ENCODE results near the gene SPEM1.

SPEM1 gene

GRCh38 chr17:7429722-7430121 is 9.6 kb downstream of the SPEM1 start:
- Histone ChIP-seq H3K4me2 (ENCODE audit: low read length) (no peak overlapping the region), H3K4me1 (ENCODE audit: low read length) (no peaks in the 10 kb centered on the region)
- TF ChIP-seq EZH2phosphoT487 (IDR thresholded peaks at IDR 0.05; ENCODE audit: low read depth) (no peak), CTCF (IDR thresholded peaks at IDR 0.05; ENCODE audit: low read depth, low read length) (no peak)

DNA sequence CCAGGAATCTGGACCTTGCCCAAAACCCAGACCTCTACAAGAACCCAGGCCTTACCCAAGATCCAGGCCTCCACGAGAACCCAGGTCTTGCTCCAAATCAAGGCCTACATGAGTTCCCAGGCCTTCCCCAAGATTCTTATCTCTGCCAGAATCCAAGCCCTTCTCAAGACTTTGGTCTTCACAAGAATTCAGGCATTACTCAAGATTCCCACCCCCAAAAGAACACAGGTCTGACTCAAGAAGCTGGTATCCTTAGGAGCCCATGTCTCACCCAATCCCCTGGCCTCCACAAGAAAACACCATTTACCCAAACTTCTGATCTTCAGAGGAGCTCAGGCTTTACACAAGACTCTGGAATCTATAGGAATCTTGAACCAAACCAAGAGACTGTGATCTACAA is 11.1 kb downstream of the SPEM1 start:
- TF ChIP-seq EZH2phosphoT487 (IDR thresholded peaks at IDR 0.05; ENCODE audit: low read depth) (no peak), CTCF (IDR thresholded peaks at IDR 0.05; ENCODE audit: low read depth, low read length) (no peak)
- Histone ChIP-seq H3K9me3 (ENCODE audit: insufficient read depth, low read length) (no peaks in the 10 kb centered on the region), H3K4me3 (ENCODE audit: low read length) (no peak overlapping the region), H3K4me1 (ENCODE audit: low read length) (peaks cover 3% of the 10 kb centered on the region), H3K4me2 (ENCODE audit: low read length) (no peak overlapping the region), H3K27me3 (ENCODE audit: low read depth, low read length) (no peaks in the 10 kb centered on the region), H3K9ac (ENCODE audit: low read length) (no peak overlapping the region), H2AFZ (ENCODE audit: low read depth, low read length) (no peak overlapping the region), H4K20me1 (ENCODE audit: insufficient read depth, low read length) (no peaks in the 10 kb centered on the region), H3K79me2 (ENCODE audit: low read length) (no peaks in the 10 kb centered on the region), H3K27ac (ENCODE audit: low read length) (no peak overlapping the region), H3K36me3 (replicated peaks; ENCODE audit: low read depth, low read length) (no peaks in the 10 kb centered on the region)

More at GRCh38 chr17:7429722-7430121, 9.6 kb downstream of the SPEM1 start:
- no peak overlapping the region for H3K9ac ChIP-seq (ENCODE audit: low read length)
- no peaks in the 10 kb centered on the region for H3K79me2 ChIP-seq (ENCODE audit: low read length)
- no peaks in the 10 kb centered on the region for H4K20me1 ChIP-seq (ENCODE audit: insufficient read depth, low read length)
- H2AFZ ChIP-seq (ENCODE audit: low read depth, low read length), result no peak overlapping the region
- H3K27ac ChIP-seq (ENCODE audit: low read length), result no peak overlapping the region
- no peak overlapping the region for H3K4me3 ChIP-seq (ENCODE audit: low read length)
- H3K36me3 ChIP-seq (replicated peaks; ENCODE audit: low read depth, low read length), result no peaks in the 10 kb centered on the region
- H3K27me3 ChIP-seq (ENCODE audit: low read depth, low read length), result no peaks in the 10 kb centered on the region
- no peaks in the 10 kb centered on the region for H3K9me3 ChIP-seq (ENCODE audit: insufficient read depth, low read length)

DNA sequence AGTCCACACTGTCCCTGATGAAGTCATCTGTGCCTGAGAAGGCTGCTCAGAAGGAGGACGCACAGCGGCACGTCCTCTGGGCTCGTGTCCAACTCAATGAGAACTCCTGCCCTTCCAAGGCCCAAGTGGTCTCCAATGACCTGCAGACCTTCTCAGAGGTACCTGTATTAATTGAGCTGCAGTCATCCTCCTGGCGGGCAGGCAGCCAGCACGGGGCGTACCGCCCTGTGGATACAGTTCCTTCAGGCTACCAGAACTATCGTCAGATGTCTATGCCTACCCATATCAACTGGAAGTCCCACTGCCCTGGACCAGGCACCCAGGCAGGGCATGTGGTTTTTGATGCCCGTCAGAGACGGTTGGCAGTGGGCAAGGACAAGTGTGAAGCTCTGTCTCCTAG is 12.2 kb downstream of the SPEM1 start:
- Histone ChIP-seq H3K36me3 (replicated peaks; ENCODE audit: low read depth, low read length) (no peaks in the 10 kb centered on the region), H4K20me1 (ENCODE audit: insufficient read depth, low read length) (no peaks in the 10 kb centered on the region), H3K4me1 (ENCODE audit: low read length) (peaks cover 5% of the 10 kb centered on the region), H3K79me2 (ENCODE audit: low read length) (no peaks in the 10 kb centered on the region), H2AFZ (ENCODE audit: low read depth, low read length) (no peak overlapping the region), H3K4me3 (ENCODE audit: low read length) (no peak overlapping the region), H3K27me3 (ENCODE audit: low read depth, low read length) (no peaks in the 10 kb centered on the region), H3K27ac (ENCODE audit: low read length) (no peak overlapping the region), H3K9me3 (ENCODE audit: insufficient read depth, low read length) (no peaks in the 10 kb centered on the region), H3K4me2 (ENCODE audit: low read length) (no peak overlapping the region), H3K9ac (ENCODE audit: low read length) (no peak overlapping the region)
- no peak for TF ChIP-seq CTCF (IDR thresholded peaks at IDR 0.05; ENCODE audit: low read depth, low read length)
- no peak for TF ChIP-seq EZH2phosphoT487 (IDR thresholded peaks at IDR 0.05; ENCODE audit: low read depth)

- Histone ChIP-seq H3K4me3 (ENCODE audit: low read length) (peak overlapping the region; percentile 83), H3K27ac (ENCODE audit: low read length) (peak overlapping the region; percentile 44), H3K4me1 (ENCODE audit: low read length) (peaks cover 12% of the 10 kb centered on the region), H3K79me2 (ENCODE audit: low read length) (no peaks in the 10 kb centered on the region), H2AFZ (ENCODE audit: low read depth, low read length) (0 out of 2 replicates have a peak overlapping the region, but pooled peaks have one; percentile 47), H3K9me3 (ENCODE audit: insufficient read depth, low read length) (no peaks in the 10 kb centered on the region), H3K27me3 (ENCODE audit: low read depth, low read length) (0 out of 2 replicates have a peak, but pooled peaks cover 3% of the 10 kb centered on the region), H3K9ac (ENCODE audit: low read length) (peak overlapping the region; percentile 63), H3K4me2 (ENCODE audit: low read length) (peak overlapping the region; percentile 84), H4K20me1 (ENCODE audit: insufficient read depth, low read length) (no peaks in the 10 kb centered on the region), H3K36me3 (replicated peaks; ENCODE audit: low read depth, low read length) (no peaks in the 10 kb centered on the region)
- TF ChIP-seq EZH2phosphoT487 (IDR thresholded peaks at IDR 0.05; ENCODE audit: low read depth) (no peak), CTCF (IDR thresholded peaks at IDR 0.05; ENCODE audit: low read depth, low read length) (no peak)
Measured at GRCh38 chr17:7435676-7436555, 15.8 kb downstream of the SPEM1 start.
